Chondrocyte (in vitro differentiated cells): ENCODE data around the gene PCNA. TPM values are rescaled to one million over a fixed set of nuclear protein-coding genes. Genes with fewer than 3 reads are reported as not detected.
A peak's percentile ranks its signal among the peaks of the same experiment; 100 is the strongest.

ENCODE experiments used
- DNase-seq: peaks from one replicate; pipeline ENCODE4 v3.0.0; 2021; ENCODE audit warnings: mixed read lengths, low spot score
- H3K27ac Mint-ChIP-seq: one replicate; pipeline ENCODE4 v1.8.0; 2021; ENCODE audit warnings: mild to moderate bottlenecking, moderate library complexity, mixed read lengths; ENCODE audit not compliant: unreplicated experiment
- H3K27me3 Mint-ChIP-seq: 2 replicates; pipeline ENCODE4 v1.8.0; 2021; ENCODE audit warnings: low read depth, mixed read lengths
- H3K36me3 Mint-ChIP-seq: 2 replicates; pipeline ENCODE4 v1.8.0; 2021; ENCODE audit warnings: low read depth, mixed read lengths
- H3K4me1 Mint-ChIP-seq: 2 replicates; pipeline ENCODE4 v1.8.0; 2021; ENCODE audit warnings: low read depth, mild to moderate bottlenecking, mixed read lengths
- H3K4me3 Mint-ChIP-seq: one replicate; pipeline ENCODE4 v1.8.0; 2021; ENCODE audit warnings: mild to moderate bottlenecking, moderate library complexity, mixed read lengths; ENCODE audit not compliant: unreplicated experiment
- H3K9me3 Mint-ChIP-seq: 2 replicates; pipeline ENCODE4 v1.8.0; 2021; ENCODE audit warnings: low read depth, mixed read lengths
- CTCF ChIP-seq: fragments of 200-600 bp; sonication (generic); IDR thresholded peaks from 2 replicates; pipeline ENCODE4 v1.5.0; 2021; ENCODE audit warnings: antibody characterized with exemption, mild to moderate bottlenecking, moderate library complexity
- long read RNA-seq: library from polyadenylated mRNA; stranded (forward); transcript quantifications from one replicate; pipeline ENCODE4 v2.0.0, GENCODE V29; 2021
- total RNA-seq: library from RNA; stranded (reverse); gene quantifications from 3 replicates; pipeline ENCODE4 v1.2.1, GENCODE V29; 2021

Gene PCNA
- 46.3 to 117 TPM (median 49.4 TPM) in 3 replicates for total RNA-seq
- long read RNA-seq, transcript PCNA-201 (6 exons, 1,344 nt) = major isoform, 24 of 32 reads
- long read RNA-seq, partial matches to known transcripts = 4 of 32 reads
- long read RNA-seq, other reads (novel, unspliced or antisense) = 0 of 32 reads

GRCh38 chr20:5119435-5120184, at the start of gene PCNA:
PCNA (minus strand) TSS chr20:5119958; CDS start chr20:5119798, 160 bp downstream.
- no peaks in the 10 kb centered on the region for H3K27me3 Mint-ChIP-seq
- peaks cover 28% of the 10 kb centered on the region for H3K4me1 Mint-ChIP-seq
- peak; percentile 97 for DNase-seq
- peaks cover 6% of the 10 kb centered on the region for H3K36me3 Mint-ChIP-seq
- no peaks in the 10 kb centered on the region for H3K9me3 Mint-ChIP-seq
- H3K4me3 Mint-ChIP-seq = peak within 1 kb of the TSS; percentile 85
- TF ChIP-seq CTCF = no peak
- H3K27ac Mint-ChIP-seq = peak within 1 kb of the TSS; percentile 98

GRCh38 chr20:5168651-5169396, 49.1 kb upstream of the PCNA start:
- no peak for DNase-seq
- Mint-ChIP-seq H3K36me3 (no peaks in the 10 kb centered on the region), H3K27ac (peak overlapping the region; percentile 91), H3K4me1 (peaks cover 43% of the 10 kb centered on the region), H3K4me3 (no peak overlapping the region), H3K27me3 (no peaks in the 10 kb centered on the region), H3K9me3 (no peaks in the 10 kb centered on the region)
- no peak for TF ChIP-seq CTCF

GRCh38 chr20:5164645-5165625, 45.2 kb upstream of the PCNA start:
- no peak overlapping the region for H3K4me3 Mint-ChIP-seq
- peaks cover 28% of the 10 kb centered on the region for H3K4me1 Mint-ChIP-seq
- no peaks in the 10 kb centered on the region for H3K36me3 Mint-ChIP-seq
- no peaks in the 10 kb centered on the region for H3K27me3 Mint-ChIP-seq
- no peak for DNase-seq
- no peak for TF ChIP-seq CTCF
- no peak overlapping the region for H3K27ac Mint-ChIP-seq
- H3K9me3 Mint-ChIP-seq = no peaks in the 10 kb centered on the region

- Mint-ChIP-seq H3K9me3 (no peaks in the 10 kb centered on the region), H3K4me3 (no peak overlapping the region), H3K27ac (no peak overlapping the region), H3K27me3 (no peaks in the 10 kb centered on the region), H3K4me1 (peaks cover 11% of the 10 kb centered on the region), H3K36me3 (no peaks in the 10 kb centered on the region)
- DNase-seq = no peak
- TF ChIP-seq CTCF = no peak
Measured at GRCh38 chr20:5161536-5162164, 41.9 kb upstream of the PCNA start.
